ENCODE measurements around the gene MVB12B.
"Not testable (repeated sequence)": the region's sequence is repeated elsewhere in the genome, so short reads cannot be mapped to it uniquely, and the experiment has no call there.

The MVB12B gene

DNA sequence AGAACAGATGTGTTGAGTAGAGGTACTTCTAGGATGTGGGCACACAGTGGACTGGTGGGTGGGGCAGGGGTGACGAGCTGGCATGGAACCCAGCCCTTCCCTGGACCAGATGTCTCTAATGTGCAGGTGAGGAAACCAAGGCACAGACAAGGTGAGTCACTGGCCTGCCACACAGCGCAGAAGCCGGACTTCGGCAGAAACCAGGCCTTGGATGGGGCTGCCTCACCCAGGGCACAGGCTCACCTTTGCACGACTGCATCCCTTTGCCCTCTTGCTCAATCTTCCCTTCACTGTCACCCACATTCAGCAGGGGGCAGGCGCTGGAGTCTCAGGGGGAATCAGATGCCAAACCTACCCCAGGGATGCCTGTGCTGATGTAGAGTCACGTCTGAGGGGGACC is 221.7 kb downstream of the MVB12B start:
- DNase-seq (ENCODE audit: extremely low read depth, insufficient read length), result no peak
- peaks cover 2% of the 10 kb centered on the region for H3K27me3 ChIP-seq (replicated peaks; ENCODE audit: control insufficient read depth, insufficient read depth, low read length)

DNA sequence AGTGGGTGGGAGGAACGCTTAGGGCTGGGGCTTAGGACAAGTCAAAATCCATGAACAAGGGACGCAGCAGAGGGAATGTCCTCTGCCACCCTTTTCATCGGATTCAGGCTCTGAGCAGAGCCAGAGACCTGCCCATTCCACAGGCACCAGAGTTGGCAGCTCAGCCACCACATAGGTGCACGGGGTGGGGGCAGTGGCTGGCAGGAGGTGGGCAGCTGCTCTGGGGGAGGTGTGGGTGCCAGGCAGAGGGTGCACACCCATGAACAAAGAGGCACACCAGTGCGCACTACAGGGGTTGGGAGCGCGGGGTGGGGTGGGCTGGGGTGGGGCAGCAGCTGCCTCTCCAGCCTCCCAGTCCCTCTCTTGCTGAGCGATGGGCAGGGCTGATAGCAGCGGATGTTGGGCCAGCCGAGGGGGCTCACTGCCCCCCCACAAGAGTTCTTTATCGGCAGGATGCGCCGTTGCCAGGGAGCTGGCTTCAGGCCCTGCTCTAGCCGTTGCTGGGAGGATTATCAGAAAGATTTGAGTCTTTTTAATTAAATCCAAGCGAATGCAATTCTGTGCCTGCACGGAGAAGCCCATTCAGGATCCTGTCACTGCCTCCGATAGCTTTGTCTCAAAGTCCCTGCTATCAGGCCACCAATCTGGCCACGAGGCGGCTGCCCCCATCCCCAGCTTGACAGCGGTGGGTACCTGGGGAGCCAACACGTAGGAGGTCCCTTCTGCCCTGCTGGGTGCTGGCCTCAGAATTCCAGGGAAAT is 222.8 kb downstream of the MVB12B start:
- H3K36me3 ChIP-seq (ENCODE audit: control insufficient read depth, insufficient read depth, low read length), result no peaks in the 10 kb centered on the region
- TF ChIP-seq, protein P1, sequence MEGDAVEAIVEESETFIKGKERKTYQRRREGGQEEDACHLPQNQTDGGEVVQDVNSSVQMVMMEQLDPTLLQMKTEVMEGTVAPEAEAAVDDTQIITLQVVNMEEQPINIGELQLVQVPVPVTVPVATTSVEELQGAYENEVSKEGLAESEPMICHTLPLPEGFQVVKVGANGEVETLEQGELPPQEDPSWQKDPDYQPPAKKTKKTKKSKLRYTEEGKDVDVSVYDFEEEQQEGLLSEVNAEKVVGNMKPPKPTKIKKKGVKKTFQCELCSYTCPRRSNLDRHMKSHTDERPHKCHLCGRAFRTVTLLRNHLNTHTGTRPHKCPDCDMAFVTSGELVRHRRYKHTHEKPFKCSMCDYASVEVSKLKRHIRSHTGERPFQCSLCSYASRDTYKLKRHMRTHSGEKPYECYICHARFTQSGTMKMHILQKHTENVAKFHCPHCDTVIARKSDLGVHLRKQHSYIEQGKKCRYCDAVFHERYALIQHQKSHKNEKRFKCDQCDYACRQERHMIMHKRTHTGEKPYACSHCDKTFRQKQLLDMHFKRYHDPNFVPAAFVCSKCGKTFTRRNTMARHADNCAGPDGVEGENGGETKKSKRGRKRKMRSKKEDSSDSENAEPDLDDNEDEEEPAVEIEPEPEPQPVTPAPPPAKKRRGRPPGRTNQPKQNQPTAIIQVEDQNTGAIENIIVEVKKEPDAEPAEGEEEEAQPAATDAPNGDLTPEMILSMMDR (IDR thresholded peaks at IDR 0.05; ENCODE audit: insufficient read depth, low read length, poor library complexity, severe bottlenecking), result no peak
- H3K27me3 ChIP-seq (replicated peaks; ENCODE audit: control insufficient read depth, insufficient read depth, low read length), result peaks cover 2% of the 10 kb centered on the region
- H3K4me3 ChIP-seq (replicated peaks; ENCODE audit: low read depth, low read length), result no peak overlapping the region
- no peak for DNase-seq (ENCODE audit: extremely low read depth, insufficient read length)

More for the DNA sequence above, 221.7 kb downstream of the MVB12B start:
- Histone ChIP-seq H3K36me3 (ENCODE audit: control insufficient read depth, insufficient read depth, low read length) (no peaks in the 10 kb centered on the region), H3K4me3 (replicated peaks; ENCODE audit: low read depth, low read length) (no peak overlapping the region)
- TF ChIP-seq, protein P1 (IDR thresholded peaks at IDR 0.05; ENCODE audit: insufficient read depth, low read length, poor library complexity, severe bottlenecking), result no peak

DNA sequence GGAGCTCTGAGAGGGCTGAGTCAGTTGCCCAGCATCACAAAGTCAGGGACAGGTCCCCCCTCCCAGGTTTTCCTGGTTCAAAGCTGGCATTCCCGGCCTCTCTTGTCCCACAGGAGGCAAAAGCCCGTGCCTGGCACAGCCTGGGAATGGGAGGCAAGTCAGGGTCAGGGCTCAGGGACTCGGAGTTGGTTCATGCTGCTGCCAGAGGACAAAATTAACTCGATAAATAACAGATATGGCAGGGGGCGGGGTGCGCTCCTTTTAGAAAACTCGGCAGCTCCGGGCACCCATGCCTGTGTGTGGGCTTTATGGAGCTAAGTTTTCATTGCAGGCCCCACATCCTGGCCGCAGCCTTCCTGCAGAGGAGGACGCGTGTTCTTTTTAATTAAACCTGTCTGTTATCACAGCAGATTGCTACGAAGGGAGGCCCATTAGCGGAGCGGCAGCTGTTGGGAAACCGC is 224.3 kb downstream of the MVB12B start:
- TF ChIP-seq, protein P1 (IDR thresholded peaks at IDR 0.05; ENCODE audit: insufficient read depth, low read length, poor library complexity, severe bottlenecking), result no peak
- H3K27me3 ChIP-seq (replicated peaks; ENCODE audit: control insufficient read depth, insufficient read depth, low read length), result peaks cover 2% of the 10 kb centered on the region
- no peak for DNase-seq (ENCODE audit: extremely low read depth, insufficient read length)
- H3K36me3 ChIP-seq (ENCODE audit: control insufficient read depth, insufficient read depth, low read length), result no peaks in the 10 kb centered on the region
- H3K4me3 ChIP-seq (replicated peaks; ENCODE audit: low read depth, low read length), result no peak overlapping the region

DNA sequence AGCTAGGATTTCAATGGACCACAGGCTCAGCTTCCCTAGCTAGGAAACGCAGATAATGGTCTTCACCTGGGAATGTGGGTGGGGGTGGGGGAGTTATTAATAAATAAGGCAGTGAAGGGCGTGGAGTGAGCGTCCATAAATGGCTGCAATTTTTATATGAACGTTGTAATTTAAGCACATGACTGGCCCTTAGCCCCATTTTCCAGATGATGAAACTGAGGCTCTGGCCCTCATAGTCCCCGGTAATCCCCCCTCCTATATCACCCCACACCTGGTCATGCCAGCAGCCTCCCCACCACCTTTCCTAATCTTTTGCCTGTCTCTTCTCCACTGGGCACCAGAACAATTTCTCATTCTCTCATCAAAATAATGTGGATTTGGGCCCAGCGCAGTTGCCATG is 225.2 kb downstream of the MVB12B start:
- Histone ChIP-seq H3K36me3 (ENCODE audit: control insufficient read depth, insufficient read depth, low read length) (no peaks in the 10 kb centered on the region), H3K27me3 (replicated peaks; ENCODE audit: control insufficient read depth, insufficient read depth, low read length) (peaks cover 2% of the 10 kb centered on the region), H3K4me3 (replicated peaks; ENCODE audit: low read depth, low read length) (no peak overlapping the region)
- TF ChIP-seq, protein P1 (IDR thresholded peaks at IDR 0.05; ENCODE audit: insufficient read depth, low read length, poor library complexity, severe bottlenecking), result no peak
- DNase-seq (ENCODE audit: extremely low read depth, insufficient read length), result no peak

DNA sequence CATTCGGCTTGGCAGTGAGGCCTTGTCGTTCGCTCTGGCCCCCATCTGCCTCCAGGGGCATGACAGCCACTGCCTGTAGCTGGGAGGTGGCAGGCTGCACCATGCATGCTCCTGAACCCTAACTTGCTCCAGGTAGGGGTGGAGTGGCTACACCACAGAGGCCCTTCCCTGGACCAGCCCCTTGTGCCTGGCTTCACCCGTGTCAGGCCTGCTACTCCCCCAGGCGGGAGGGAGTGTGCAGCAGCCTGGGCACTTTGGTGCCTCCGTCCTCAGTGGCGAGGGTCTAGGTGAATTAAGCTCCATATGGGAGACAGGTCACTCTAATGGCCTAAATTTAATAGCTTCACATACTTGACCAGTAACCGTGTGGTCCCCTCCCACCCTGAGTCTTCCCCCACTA is 227.7 kb downstream of the MVB12B start:
- TF ChIP-seq, protein P1 (IDR thresholded peaks at IDR 0.05; ENCODE audit: insufficient read depth, low read length, poor library complexity, severe bottlenecking), result no peak
- Histone ChIP-seq H3K36me3 (ENCODE audit: control insufficient read depth, insufficient read depth, low read length) (no peaks in the 10 kb centered on the region), H3K4me3 (replicated peaks; ENCODE audit: low read depth, low read length) (no peak overlapping the region), H3K27me3 (replicated peaks; ENCODE audit: control insufficient read depth, insufficient read depth, low read length) (no peaks in the 10 kb centered on the region)
- no peak for DNase-seq (ENCODE audit: extremely low read depth, insufficient read length)

DNA sequence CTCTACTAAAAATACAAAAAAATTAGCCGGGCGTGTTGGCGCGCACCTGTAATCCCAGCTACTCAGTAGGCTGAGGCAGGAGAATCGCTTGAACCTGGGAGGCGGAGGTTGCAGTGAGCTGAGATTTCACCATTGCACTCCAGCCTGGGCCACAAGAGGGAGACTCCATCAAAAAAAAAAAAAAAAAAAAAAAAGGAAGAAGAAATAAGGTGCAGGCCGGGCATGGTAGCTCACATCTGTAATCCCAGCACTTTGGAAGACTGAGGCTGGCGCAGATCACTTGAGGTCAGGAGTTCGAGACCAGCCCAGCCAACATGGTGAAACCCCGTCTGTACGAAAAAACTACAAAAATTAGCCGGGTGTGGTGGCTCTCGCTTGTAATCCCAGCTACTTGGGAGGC is 228.8 kb downstream of the MVB12B start:
- DNase-seq (ENCODE audit: extremely low read depth, insufficient read length); H3K36me3 ChIP-seq (ENCODE audit: control insufficient read depth, insufficient read depth, low read length); H3K4me3 ChIP-seq (replicated peaks; ENCODE audit: low read depth, low read length); H3K27me3 ChIP-seq (replicated peaks; ENCODE audit: control insufficient read depth, insufficient read depth, low read length): not testable (repeated sequence)
